ENCODE measurements around the gene ZNF407.

Gene ZNF407

DNA sequence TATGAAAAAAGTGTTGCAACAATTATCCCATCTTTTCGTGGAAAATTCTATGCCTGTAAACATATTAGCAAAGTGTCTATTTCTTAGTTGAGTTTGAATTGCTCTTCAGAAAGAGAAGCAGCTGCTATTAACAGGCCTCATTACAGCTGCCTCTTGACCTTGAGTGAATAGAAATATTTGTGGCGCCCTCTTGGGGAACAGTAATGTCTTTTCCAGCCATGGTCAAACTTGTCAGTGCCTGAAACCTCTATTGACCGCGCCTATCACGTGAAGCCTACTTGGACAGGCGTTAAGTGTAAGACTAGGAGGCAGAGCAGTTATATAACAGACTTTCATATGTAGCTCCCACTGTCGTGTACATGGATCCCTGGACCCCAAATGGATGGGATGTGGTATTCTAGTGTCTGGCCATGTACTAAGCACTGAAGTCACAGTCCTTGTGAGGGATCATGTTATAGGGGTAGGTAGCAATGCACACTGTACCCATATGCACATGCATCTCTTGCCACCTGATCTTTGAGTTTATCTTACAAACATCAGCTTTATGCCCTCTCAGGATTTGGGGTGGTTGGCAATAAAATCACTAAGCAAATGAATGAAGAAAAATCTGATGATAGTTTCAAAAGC lies 366.3 kb downstream of the ZNF407 start:
- TF ChIP-seq, protein P1, sequence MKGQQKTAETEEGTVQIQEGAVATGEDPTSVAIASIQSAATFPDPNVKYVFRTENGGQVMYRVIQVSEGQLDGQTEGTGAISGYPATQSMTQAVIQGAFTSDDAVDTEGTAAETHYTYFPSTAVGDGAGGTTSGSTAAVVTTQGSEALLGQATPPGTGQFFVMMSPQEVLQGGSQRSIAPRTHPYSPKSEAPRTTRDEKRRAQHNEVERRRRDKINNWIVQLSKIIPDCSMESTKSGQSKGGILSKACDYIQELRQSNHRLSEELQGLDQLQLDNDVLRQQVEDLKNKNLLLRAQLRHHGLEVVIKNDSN (IDR thresholded peaks at IDR 0.05) = peak; percentile 58
- TF ChIP-seq EGR1 (IDR thresholded peaks at IDR 0.05) = no peak
- TF ChIP-seq CREB1 (IDR thresholded peaks at IDR 0.05; ENCODE audit: low read depth) = no peak
- no peak for TF ChIP-seq TAF1 (IDR thresholded peaks at IDR 0.05; ENCODE audit: low read depth)
- TF ChIP-seq, protein P2, sequence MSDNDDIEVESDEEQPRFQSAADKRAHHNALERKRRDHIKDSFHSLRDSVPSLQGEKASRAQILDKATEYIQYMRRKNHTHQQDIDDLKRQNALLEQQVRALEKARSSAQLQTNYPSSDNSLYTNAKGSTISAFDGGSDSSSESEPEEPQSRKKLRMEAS (IDR thresholded peaks at IDR 0.05) = no peak
- TF ChIP-seq RAD21 (IDR thresholded peaks at IDR 0.05; ENCODE audit: low read depth) = peak; percentile 68
- TF ChIP-seq NFIC (IDR thresholded peaks at IDR 0.05) = no peak

DNA sequence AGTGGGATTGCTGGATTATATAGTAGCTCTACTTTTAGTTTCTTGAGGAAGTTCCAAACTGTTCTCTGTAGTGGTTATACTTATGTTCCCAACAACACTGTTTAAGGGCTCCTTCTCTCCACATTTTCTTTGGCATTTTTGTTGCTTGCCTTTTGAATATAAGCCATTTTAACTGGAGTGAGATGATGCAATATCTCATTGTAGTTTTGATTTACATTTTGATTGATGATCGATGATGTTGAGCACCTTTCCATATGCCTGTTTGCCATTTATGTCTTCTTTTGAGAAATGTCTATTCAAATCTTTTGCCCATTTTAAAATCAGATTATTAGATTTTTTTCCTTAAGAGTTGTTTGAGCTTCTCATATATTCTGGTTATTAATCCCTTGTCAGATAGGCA lies 368.0 kb downstream of the ZNF407 start:
- TF ChIP-seq, protein P2 (IDR thresholded peaks at IDR 0.05) = no peak
- TF ChIP-seq, protein P1 (IDR thresholded peaks at IDR 0.05) = no peak
- TF ChIP-seq EGR1 (IDR thresholded peaks at IDR 0.05) (no peak), CREB1 (IDR thresholded peaks at IDR 0.05; ENCODE audit: low read depth) (no peak), ZBTB7A (IDR thresholded peaks at IDR 0.05; ENCODE audit: low read depth) (no peak), EP300 (IDR thresholded peaks at IDR 0.05; ENCODE audit: borderline replicate concordance) (no peak), CEBPB (IDR thresholded peaks at IDR 0.05) (no peak), TEAD4 (IDR thresholded peaks at IDR 0.05) (no peak), TAF1 (IDR thresholded peaks at IDR 0.05; ENCODE audit: low read depth) (no peak), RAD21 (IDR thresholded peaks at IDR 0.05; ENCODE audit: low read depth) (no peak), FOXM1 (IDR thresholded peaks at IDR 0.05; ENCODE audit: borderline replicate concordance, low read depth) (no peak), TCF12 (IDR thresholded peaks at IDR 0.05; ENCODE audit: low read depth) (no peak)

DNA sequence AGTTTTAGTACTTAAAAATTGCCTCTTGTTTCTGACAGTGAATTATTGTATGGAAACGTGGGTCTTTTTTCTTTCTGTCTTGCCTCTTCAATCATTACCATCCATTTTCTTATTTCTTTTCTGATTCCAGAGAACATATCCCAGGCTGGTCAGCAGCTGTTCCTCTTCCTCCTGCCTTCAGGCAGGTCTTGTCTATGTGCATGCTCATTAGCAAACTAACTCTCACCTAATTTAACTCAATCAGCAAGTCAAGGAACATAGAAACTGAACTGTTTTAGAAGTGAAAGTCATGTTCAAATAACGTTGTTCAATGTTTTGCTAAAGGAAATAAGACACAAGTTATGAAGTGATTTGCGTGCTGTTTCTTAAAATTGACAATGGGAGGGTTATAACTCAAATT lies 369.8 kb downstream of the ZNF407 start:
- TF ChIP-seq RAD21 (IDR thresholded peaks at IDR 0.05; ENCODE audit: low read depth) = no peak

DNA sequence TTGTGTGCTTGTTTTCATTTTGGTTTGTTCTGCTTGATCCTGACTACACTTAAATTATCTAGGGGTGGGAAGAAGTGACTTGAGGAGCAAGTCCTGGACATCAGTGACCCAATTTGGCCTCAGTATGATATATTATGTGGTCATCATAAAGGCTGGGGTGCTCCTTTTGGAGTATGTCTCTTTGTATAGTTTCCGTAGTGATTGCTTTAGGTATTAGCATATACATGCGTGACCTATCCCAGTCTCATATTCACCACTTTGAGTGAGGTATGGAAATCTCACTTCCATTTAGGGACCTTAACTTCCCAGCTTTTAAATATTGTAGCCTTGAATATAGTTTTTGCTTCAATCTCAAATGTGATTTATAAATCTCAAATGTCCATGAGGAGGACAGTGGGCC lies 370.3 kb downstream of the ZNF407 start:
- TF ChIP-seq ZBTB7A (IDR thresholded peaks at IDR 0.05; ENCODE audit: low read depth) (no peak), FOXM1 (IDR thresholded peaks at IDR 0.05; ENCODE audit: borderline replicate concordance, low read depth) (no peak), RAD21 (IDR thresholded peaks at IDR 0.05; ENCODE audit: low read depth) (no peak), NFIC (IDR thresholded peaks at IDR 0.05) (no peak), YY1 (IDR thresholded peaks at IDR 0.05; ENCODE audit: low read depth) (no peak), CEBPB (IDR thresholded peaks at IDR 0.05) (no peak), CREB1 (IDR thresholded peaks at IDR 0.05; ENCODE audit: low read depth) (no peak), TAF1 (IDR thresholded peaks at IDR 0.05; ENCODE audit: low read depth) (no peak), EP300 (IDR thresholded peaks at IDR 0.05; ENCODE audit: borderline replicate concordance) (no peak), TCF12 (IDR thresholded peaks at IDR 0.05; ENCODE audit: low read depth) (no peak), EGR1 (IDR thresholded peaks at IDR 0.05) (no peak)
- TF ChIP-seq, protein P3, sequence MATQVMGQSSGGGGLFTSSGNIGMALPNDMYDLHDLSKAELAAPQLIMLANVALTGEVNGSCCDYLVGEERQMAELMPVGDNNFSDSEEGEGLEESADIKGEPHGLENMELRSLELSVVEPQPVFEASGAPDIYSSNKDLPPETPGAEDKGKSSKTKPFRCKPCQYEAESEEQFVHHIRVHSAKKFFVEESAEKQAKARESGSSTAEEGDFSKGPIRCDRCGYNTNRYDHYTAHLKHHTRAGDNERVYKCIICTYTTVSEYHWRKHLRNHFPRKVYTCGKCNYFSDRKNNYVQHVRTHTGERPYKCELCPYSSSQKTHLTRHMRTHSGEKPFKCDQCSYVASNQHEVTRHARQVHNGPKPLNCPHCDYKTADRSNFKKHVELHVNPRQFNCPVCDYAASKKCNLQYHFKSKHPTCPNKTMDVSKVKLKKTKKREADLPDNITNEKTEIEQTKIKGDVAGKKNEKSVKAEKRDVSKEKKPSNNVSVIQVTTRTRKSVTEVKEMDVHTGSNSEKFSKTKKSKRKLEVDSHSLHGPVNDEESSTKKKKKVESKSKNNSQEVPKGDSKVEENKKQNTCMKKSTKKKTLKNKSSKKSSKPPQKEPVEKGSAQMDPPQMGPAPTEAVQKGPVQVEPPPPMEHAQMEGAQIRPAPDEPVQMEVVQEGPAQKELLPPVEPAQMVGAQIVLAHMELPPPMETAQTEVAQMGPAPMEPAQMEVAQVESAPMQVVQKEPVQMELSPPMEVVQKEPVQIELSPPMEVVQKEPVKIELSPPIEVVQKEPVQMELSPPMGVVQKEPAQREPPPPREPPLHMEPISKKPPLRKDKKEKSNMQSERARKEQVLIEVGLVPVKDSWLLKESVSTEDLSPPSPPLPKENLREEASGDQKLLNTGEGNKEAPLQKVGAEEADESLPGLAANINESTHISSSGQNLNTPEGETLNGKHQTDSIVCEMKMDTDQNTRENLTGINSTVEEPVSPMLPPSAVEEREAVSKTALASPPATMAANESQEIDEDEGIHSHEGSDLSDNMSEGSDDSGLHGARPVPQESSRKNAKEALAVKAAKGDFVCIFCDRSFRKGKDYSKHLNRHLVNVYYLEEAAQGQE (IDR thresholded peaks at IDR 0.05; ENCODE audit: low read depth) = no peak
- TF ChIP-seq, protein P2 (IDR thresholded peaks at IDR 0.05) = no peak
- TF ChIP-seq, protein P1 (IDR thresholded peaks at IDR 0.05) = no peak

DNA sequence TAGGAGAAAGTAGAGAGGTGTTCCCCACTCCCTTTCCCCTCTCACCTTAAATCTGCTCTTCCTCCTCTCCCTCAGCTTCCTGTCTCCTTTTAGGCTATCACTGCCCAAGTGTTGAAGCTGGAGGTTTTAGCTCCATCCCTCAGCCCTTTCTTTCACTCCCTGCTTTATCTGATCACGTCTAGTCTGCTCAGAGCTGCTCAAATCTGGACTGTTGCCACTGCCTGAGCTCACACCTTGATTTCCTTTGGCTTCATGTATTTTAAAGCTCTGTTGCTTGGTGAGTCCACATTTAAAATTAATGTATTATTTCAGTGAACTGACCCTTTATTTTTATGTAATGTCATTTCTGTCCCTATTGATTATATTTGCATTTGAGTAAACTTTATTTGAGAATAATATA lies 374.7 kb downstream of the ZNF407 start:
- TF ChIP-seq, protein P2 (IDR thresholded peaks at IDR 0.05) = no peak
- no peak for TF ChIP-seq FOXM1 (IDR thresholded peaks at IDR 0.05; ENCODE audit: borderline replicate concordance, low read depth)
- no peak for TF ChIP-seq ZBTB7A (IDR thresholded peaks at IDR 0.05; ENCODE audit: low read depth)
- TF ChIP-seq TCF12 (IDR thresholded peaks at IDR 0.05; ENCODE audit: low read depth) = no peak
- no peak for TF ChIP-seq EP300 (IDR thresholded peaks at IDR 0.05; ENCODE audit: borderline replicate concordance)
- TF ChIP-seq, protein P1 (IDR thresholded peaks at IDR 0.05) = no peak
- TF ChIP-seq YY1 (IDR thresholded peaks at IDR 0.05; ENCODE audit: low read depth) = no peak
- no peak for TF ChIP-seq TAF1 (IDR thresholded peaks at IDR 0.05; ENCODE audit: low read depth)
- TF ChIP-seq, protein P3 (IDR thresholded peaks at IDR 0.05; ENCODE audit: low read depth) = no peak

Data from Ishikawa (cell line).